GM20431 (cell line): ENCODE results near the gene CNOT4.
"Not testable (repeated sequence)": the region's sequence is repeated elsewhere in the genome, so short reads cannot be mapped to it uniquely, and the experiment has no call there.

ENCODE experiments used
- in situ Hi-C: fragments of 300-500 bp; cut with MseI, MboI; formaldehyde crosslinking; loops from one replicate; pipeline ENCODE4 v1.15.0; 2020; ENCODE audit warnings: low sequenced_read_pairs; ENCODE audit not compliant: unreplicated experiment

The CNOT4 gene

DNA sequence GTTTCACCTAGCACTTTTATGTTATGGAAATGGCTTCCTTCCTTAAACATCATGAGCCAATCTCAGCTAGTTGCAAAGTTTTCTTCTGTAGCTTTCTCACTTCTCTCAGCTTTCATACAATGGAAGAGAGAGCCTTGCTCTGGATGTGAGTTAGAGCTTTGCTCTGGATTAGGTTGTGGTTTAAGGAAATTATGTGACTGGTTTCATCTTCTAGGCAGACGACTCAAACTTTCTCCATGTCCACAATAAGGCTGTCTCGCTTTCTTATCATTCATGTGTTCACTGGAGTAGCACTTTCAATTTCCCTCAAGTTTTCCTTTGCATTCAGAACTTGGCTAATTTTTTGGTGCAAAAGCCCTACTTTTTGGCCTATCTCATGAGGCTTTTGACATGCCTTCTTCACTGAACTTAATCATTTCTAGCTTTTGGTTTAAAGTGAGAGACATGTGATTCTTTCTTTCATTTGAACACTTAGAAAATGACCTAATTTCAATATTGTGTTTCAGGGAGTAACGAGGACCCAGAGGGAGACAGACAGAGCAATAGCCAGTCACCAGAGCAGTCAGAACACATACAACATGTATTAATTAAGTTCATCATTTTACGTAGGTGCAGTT is 49.8 kb downstream of the CNOT4 start:
- in situ Hi-C loops, result no loop called here

DNA sequence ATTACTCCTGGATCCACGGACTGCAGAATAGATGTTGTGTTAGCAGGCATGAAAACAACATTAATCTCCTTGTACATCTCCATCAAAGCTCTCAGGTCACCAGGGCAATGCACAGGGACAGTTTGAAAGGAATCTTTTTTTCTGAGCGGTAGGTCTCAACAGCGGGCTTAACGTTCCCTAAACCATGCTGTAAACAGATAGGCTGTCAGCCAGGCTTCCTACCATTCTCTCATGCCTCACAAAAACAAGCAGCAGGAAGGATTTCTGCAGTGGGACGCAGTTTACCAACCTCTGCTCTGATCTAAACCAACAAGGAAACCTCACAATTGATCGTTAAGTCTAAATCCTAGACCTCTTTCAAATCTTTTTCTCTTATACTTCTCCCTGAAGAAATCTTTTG is 50.8 kb downstream of the CNOT4 start:
- in situ Hi-C loops, result no loop called here

DNA sequence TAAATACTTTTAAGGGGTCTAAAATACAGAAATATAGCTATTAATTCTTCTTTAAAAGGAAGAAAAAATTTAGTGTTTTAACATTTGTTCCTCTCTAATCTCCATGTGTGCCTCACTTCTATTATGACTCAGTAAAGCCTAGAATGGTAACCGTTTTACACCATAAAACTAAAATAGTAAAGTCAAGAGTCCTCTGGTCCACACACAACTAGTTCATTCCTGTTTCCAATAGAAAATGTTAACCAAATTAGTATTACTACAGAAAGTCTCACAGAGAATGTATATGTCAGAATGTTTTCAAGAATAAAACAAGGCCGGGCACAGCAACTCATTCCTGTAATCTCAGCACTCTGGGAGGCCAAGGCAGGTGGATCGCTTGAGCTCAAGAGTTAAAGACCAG is 55.8 kb downstream of the CNOT4 start:
- in situ Hi-C loops, result no loop called here

DNA sequence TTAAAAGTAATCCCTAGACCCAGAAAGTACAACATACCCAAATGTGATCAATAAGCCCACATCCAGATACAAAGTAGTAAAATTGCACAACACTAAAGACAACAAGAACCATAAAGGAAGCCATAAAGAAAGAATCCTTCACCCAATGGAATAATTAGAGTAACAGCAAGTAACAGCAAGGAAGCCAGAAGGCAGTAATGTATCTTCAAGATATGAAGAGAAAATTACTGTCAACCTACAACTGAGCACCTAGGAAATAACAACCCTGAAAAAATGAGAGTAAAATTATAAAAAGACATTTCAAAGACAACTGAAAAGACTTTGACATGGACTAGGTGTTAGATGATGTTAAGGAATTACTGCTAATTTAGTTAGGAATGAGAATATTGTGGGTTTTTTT is 60.5 kb downstream of the CNOT4 start:
- in situ Hi-C loops, result no loop called here

DNA sequence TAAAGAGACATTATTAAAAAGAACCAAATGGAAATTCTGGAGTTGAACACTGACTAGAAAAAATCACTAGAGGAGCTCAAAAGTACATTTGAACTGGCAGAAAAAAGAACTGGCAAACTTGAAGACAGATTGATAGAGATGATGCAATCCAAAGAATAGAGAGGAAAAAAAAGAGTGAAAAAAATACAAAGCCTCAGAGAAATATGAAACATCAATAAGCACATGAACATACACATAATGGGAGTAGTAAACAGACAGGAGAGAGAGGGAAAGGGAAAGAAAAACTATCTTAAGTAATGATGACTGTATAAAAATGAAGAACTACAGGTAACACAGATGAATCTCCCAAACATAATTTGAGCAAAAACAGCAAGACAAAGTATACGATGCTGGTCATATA is 61.1 kb downstream of the CNOT4 start:
- in situ Hi-C loops, result no loop called here

DNA sequence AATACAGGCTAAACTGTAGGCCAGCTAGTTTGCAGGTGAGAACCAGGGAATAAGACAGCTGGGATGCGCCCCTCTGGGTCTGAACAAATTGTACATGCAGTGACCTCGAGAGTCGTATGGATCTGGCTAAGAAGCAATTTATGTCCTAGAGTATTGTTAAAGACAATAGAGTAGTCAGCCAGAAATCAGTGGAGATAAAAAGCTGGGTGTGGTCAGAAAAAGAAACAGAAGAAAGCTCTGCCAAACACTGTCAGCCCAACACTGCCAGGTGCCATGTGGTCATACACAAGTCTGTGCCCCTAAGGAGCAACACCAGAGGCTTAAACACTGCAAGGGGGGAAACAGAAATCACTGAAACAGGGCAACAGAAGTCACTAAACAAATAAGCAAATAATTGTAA is 62.2 kb downstream of the CNOT4 start:
- in situ Hi-C loops, result no loop called here

DNA sequence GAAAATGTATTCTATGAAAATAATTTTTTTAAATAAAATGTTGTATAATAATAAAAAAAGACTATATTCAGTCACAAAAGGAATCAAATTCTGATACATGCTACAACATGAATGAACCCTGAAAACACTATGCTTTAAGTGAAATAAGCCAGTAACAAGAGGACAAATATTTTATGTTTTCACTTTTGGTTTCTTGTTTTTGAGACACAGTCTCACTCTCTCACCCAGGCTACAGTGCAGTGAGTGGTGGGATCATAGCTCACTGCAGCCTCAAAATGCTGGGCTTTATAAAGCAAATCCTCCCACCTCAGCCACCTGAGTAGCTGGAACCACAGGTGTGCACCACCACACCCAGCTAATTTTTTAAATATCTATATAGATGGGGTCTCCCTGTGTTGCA is 64.2 kb downstream of the CNOT4 start:
- in situ Hi-C loops, result no loop called here

DNA sequence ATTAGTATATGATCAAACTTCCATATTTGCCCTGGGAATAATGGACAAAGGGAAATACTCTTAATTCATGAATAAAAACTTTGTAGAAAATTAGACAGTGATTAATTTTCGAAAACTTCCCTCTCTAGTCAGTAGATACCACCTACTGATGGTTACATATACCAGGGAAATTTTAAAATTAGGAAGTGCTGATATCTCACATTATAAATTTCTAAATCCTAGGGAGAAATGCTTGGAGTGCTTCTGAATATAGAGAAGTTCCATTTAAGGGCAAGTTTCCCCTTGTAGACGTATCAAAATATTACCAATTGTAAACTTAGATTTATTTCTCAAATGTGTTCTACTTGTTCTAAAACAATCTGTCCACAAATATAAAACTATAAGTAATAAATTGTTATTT is 64.6 kb downstream of the CNOT4 start:
- in situ Hi-C loops, result not testable (repeated sequence)

DNA sequence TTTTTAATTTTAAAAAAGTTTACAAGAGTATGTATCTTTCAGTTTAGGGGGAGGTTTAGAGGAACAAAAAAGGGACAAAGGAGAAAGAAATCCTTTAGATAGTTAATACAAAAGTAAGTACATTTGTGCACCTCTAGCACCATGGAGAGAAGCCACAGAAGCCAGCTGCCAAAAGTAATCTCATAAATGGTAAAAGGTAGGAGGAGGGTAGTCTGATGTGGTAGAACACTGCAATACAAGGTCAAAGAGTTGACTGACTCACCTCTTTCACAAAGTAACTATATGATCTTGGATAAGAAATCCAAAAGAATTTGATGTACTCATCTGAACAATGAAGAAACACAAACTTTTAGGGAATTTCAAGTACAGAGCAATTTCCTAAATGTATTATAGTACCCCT is 68.1 kb downstream of the CNOT4 start:
- in situ Hi-C loops, result no loop called here

DNA sequence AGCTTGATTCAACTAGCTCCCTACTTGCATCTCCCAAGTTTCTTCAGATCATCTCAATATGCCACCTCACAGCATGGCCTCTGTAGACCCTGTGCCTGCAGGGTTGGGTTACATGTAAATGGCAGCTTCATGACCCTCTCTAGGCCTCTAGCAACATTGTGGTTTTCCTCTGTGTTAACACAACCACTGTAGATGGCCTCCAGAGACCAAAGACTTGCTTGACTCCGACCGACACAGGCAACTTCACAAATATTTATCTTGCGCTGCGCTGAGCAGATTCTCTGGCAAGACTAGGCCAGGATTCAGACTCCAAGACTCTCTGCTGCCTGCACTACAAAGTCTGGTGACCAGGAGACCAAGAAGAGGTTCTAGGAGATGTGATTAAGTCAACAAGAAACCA is 75.9 kb downstream of the CNOT4 start:
- in situ Hi-C loops, result no loop called here

DNA sequence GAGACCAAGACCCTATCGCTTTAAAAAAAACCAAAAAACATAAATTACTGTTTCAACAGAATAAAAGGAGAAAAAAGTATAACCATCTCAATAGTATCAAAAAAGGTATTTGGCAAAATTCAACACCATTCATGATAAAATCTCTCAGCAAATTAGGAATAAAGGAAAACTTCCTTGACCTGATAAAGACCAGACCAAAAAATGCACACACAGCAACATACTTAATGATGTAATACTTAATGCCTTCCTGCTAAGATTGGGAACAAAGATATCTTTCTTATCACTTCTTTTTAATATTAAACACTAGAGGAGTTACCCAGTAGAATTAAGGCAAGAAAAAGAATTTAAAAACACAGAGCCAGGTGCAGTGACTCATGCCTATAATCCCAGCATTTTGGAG is 79.3 kb downstream of the CNOT4 start:
- in situ Hi-C loops, result no loop called here

DNA sequence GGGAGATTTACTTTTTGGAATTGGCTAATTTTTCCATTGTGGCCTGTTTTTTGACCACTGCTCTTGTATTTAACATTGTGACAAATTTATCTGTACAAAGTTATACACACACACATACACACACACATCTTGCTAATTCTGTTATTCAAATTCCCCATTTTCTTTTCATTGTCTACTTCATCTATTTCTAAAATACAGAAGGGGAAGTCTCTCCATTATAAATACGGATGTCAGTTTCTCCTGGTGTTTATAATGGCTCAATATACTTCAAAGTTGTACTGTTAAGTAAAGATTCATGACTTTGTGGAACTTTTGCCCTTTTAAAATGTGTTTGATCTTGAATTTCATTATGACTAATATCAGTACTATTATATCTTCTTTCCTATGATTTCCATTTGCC is 81.0 kb downstream of the CNOT4 start:
- in situ Hi-C loops, result no loop called here

DNA sequence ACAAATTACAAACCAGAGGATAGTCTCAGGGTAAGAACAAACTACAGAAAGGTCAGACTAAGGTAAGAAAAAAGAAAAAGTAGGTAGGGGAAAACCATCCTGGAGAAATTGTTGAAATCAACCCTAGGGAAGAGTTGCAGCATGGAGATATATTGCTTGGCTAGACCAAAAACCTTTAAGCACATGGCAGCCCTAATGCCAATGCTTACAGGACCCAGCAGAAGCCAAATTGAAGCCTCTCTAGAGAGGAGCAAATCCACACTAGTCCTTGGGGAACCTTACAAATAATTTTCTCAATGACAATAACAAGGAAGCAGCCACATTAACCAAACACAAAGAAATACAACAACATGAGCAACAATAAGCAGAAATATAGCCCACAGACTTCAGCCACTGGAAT is 81.9 kb downstream of the CNOT4 start:
- in situ Hi-C loops, result no loop called here

DNA sequence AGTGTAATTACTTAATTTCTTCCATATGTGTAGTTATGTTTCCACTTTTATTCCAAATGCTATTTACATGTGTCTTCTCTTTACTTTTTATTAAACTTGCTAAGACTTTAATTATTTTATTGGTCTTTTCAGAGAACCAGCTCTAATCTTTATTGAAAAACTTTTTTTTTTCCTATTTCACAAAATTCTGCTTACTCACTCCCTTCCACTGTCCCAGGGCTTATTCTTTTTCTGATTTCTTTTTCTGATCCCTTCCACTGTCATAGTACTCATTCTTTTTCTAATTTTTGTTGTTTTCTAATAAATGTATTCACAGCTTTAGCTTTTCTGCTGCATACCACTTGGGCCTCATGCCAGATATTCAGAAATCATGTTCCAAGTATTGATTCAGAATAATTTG is 82.7 kb downstream of the CNOT4 start:
- in situ Hi-C loops, result no loop called here

DNA sequence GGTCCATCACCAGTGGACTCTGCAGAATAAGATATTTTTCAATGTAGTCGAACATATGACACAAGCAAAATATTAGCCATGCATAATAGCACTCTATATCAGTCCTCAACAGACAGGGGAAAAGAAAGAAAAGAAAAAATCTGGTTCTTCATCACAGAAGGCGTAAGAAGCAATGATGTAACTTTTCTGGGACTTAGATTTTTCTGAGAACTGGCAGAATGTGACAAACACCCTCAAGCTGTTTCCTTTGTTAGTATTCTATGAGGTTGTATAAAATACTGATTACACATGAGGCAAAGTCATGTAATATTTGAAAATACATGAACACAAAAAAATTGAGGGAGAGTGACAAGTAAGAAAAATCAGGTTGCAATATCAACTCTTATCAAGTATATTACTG is 84.9 kb downstream of the CNOT4 start:
- in situ Hi-C loops, result no loop called here

DNA sequence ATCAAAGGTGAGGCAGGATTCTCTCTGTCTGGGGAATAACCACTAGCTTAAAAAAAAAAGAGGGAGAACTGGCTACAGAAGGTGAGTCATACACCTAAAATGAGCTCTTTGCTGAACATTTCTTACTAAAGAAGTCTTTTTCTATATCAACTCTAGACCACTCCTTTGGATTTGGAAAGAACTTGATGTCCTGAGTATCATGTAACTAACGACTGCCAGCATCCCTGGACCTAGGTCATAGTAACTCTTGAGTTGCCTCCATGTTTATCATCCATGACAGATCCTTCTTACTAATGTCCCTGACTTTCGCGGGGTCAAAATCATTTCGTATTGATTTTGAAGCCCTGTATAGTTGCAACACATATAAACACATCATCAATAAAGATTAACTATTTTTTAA is 89.1 kb downstream of the CNOT4 start:
- in situ Hi-C loops, result no loop called here

DNA sequence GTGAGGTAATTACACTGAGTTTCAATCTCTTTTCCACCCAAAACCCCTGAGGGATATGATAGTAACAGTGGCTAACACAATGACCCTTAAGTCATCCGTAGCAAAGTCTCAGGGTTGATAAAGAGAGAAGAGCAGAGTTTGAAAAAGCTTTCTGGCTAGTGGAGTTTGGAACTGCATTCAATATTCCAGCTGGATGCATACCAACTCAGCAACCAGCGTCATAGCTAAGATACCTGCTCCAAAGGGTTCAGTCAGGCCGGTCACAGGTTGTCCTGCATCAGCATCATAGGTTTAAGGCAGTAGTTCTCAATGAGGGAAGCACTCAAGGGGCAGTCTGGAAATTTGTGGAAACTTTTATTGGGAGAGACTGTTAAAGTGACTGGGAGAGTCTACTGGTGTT is 93.5 kb downstream of the CNOT4 start:
- in situ Hi-C loops, result no loop called here

DNA sequence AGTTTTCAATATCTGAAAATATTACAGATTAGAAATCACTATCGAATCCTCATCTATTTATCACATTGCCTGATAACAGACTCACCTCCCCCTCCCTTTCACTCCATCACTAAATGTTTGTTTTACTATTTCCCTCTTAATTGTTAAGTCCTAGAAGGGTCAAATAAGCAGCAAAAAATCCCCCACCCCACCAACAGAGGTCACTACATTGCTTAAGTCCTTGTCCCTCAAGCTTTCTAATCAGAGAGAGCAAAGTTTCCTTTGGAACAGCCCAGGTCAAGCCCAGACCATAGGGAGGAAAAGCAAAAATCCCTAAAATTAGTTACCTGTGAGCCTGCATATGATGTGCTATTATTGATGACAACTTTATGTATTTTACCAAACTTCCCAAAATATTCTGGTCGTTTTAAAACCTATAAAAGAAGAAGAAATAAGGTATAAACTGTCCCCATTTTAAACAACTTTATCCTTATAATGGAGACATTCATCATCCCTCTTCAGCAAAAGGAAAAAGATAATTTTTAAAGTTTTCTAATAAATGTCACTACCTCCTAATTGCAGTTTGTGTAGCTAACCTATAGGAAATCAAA is 95.0 kb downstream of the CNOT4 start:
- in situ Hi-C loops, result no loop called here

DNA sequence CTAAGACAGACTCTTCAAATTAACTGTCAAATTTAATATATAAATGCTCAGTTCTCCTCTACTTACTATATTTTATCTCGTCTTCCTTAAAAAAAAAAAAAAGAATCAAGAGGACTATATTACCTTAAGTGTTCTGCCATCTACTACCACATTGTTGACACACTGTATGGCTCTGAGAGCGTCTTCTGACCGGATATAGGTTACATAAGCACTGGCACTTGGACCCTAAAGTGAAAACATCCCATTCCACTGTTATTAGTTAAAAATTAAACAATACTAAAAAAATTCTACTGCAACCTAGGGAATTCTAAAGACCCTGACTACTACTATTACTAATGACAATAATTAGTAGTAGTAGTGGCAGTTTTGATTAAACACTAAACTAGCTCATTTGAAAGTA is 95.7 kb downstream of the CNOT4 start:
- in situ Hi-C loops, result no loop called here

DNA sequence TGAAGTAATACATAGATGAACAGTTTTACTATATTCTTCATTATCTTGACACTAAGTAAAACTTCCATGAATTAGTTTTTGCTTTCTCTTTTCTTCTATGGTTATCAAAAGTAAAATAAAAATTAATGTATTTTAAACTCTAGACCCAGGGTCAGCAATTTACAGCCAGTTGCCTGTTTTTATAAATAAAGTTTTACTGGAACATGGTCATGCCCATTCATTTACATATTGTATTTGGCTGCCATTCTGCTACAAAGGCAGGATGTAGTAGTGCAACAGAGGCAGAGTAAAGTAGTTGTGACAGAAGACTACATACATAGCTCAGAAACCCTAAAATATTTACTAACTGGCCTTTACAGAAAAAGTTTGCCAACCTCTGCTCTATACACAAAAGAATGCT is 98.8 kb downstream of the CNOT4 start:
- in situ Hi-C loops, result no loop called here

DNA sequence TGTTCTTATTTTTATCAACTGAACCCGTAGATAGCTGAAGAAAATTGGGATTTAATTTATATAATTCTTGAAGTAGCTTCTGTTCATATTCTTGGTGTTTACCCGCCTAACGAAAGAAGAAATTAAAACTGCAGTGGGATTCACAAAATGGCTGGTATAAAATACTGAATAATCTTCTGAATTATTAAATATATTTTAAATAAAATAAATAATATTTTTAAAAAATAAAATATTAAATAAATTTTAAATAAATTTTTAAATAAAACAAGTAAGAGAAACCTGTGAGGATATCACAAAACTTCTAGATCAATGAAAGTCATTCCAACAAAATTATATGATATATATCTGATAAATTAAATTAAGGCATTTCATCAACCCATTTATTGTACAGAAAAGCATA is 99.4 kb downstream of the CNOT4 start:
- in situ Hi-C loops, result no loop called here

DNA sequence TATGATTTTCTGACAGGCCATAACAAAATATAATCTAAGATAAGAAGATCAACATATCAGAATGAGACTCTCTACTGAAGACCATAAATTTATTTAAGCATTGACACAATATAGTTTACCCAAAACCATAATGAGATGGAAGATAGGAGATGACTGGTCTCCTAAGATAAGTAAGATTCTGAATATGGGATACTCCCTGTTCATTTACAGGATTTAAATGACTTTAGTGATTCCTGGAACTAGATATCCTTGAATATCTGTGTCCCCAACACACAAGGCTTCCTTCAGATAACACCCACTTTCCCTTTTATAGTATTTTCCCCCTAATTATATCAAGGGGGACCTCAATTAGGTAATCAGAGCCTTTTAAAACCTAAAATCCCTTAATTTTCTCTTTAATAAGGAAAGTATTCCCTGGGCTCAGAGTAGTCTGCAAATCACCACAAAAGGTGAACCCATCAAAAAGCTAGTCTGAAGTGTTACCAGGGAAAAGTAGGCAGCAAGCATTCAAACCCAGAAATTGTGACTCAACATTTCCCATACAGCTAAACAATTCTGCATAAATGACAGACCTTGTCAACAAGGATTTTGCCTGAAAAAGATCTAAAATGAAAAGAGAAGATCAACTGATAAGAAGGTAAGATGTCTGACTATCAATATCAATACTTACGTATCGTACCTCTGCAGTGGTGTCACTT is 99.9 kb downstream of the CNOT4 start:
- in situ Hi-C loops, result no loop called here
